Activated CD4-positive, alpha-beta T cell treated with anti-CD3 and anti-CD28 coated beads, Interleukin-2, amount 10 ng/mL, durations not matched to agents 7 days and 5 days (primary cell): ENCODE measurements around the gene EPB41L2. TPM values are rescaled to one million over a fixed set of nuclear protein-coding genes. Genes with fewer than 3 reads are reported as not detected.

Experiments used
- CTCF ChIA-PET: fragments of 350-600 bp; sonication (Branson Sonifier 250); formaldehyde crosslinking; loops from one replicate; lab custom pipeline; 2021; ENCODE audit warnings: antibody characterized with exemption; lab: Charles Lee
- POLR2A ChIA-PET: fragments of 350-600 bp; sonication (Branson Sonifier 250); formaldehyde crosslinking; loops from one replicate; lab custom pipeline; 2021; ENCODE audit warnings: antibody characterized with exemption; lab: Charles Lee
- DNase-seq: peaks from one replicate; pipeline ENCODE4 v3.0.0-alpha.2; 2020
- H3K27ac Mint-ChIP-seq: one replicate; pipeline ENCODE4 v1.8.0; 2021; ENCODE audit warnings: mild to moderate bottlenecking, moderate library complexity, mixed read lengths
- H3K27me3 Mint-ChIP-seq: one replicate; pipeline ENCODE4 v1.8.0; 2021; ENCODE audit warnings: mixed read lengths
- H3K36me3 Mint-ChIP-seq: one replicate; pipeline ENCODE4 v1.8.0; 2021; ENCODE audit warnings: low read depth, mixed read lengths
- H3K4me1 Mint-ChIP-seq: one replicate; pipeline ENCODE4 v1.8.0; 2021; ENCODE audit warnings: mixed read lengths
- H3K4me3 Mint-ChIP-seq: one replicate; pipeline ENCODE4 v1.8.0; 2021; ENCODE audit warnings: mild to moderate bottlenecking, moderate library complexity, mixed read lengths
- H3K9me3 Mint-ChIP-seq: one replicate; pipeline ENCODE4 v1.8.0; 2021; ENCODE audit warnings: mixed read lengths
- total RNA-seq, 2 experiments: library from RNA; stranded (reverse); gene quantifications; one replicate each; pipeline ENCODE4 v1.2.3, GENCODE V29; 2021

Gene EPB41L2
- total RNA-seq, 2 experiments from 2014 or later = 20.2 to 25.2 TPM

DNA sequence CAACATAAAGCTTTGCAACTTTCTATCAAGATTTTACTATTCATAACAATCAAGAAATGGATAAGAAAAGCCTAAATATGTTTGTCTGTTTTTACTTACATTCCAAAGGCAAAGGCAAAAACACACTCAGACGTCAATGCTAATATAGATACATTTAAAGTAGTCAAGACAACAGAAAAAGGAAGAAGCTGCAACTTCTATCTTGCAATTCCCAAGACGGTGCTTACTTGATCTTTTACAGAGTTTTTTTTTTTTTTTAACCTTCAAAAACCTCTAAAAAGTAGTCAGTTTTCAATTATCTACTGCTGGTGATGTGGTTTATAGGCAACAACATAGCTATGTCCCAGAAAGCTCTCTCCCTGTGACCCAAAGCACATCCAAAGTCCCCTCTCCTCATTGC is 58.1 kb downstream of the EPB41L2 start:
- Mint-ChIP-seq H3K27ac (no peak overlapping the region), H3K9me3 (peaks cover 26% of the 10 kb centered on the region), H3K4me1 (no peaks in the 10 kb centered on the region), H3K4me3 (no peak overlapping the region), H3K36me3 (peaks cover 8% of the 10 kb centered on the region), H3K27me3 (no peaks in the 10 kb centered on the region)
- CTCF ChIA-PET = interaction anchor here (0.6 to 1.3 kb wide), 2 partner anchors 9 to 606 kb away, joined by 5 to 6 read pairs; no protein-coding TSS in a partner anchor
- POLR2A ChIA-PET = no interaction called here
- no peak for DNase-seq

DNA sequence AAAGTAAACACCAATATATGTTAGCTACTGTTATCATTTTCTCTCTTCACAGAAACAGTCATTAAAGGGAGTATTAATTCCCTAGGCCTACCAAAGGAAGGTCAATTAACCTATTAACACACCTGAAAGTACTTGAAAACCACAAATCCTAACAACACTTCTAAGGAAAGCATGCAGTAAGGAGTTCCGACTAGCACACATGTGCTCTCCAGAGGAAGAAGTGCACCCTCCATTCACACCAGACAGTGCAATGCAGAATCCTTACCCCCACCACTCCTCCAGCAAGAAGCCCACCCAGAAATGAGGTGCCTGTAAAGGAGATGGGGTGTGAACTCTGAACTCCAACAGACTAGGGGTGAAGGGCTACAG is 58.7 kb downstream of the EPB41L2 start:
- Mint-ChIP-seq H3K4me1 (no peaks in the 10 kb centered on the region), H3K27ac (no peak overlapping the region), H3K36me3 (peaks cover 8% of the 10 kb centered on the region), H3K27me3 (no peaks in the 10 kb centered on the region), H3K4me3 (no peak overlapping the region), H3K9me3 (peaks cover 21% of the 10 kb centered on the region)
- CTCF ChIA-PET = interaction anchor here (0.6 to 1.3 kb wide), 2 partner anchors 10 to 607 kb away, joined by 5 to 6 read pairs; no protein-coding TSS in a partner anchor
- POLR2A ChIA-PET = no interaction called here
- no peak for DNase-seq

DNA sequence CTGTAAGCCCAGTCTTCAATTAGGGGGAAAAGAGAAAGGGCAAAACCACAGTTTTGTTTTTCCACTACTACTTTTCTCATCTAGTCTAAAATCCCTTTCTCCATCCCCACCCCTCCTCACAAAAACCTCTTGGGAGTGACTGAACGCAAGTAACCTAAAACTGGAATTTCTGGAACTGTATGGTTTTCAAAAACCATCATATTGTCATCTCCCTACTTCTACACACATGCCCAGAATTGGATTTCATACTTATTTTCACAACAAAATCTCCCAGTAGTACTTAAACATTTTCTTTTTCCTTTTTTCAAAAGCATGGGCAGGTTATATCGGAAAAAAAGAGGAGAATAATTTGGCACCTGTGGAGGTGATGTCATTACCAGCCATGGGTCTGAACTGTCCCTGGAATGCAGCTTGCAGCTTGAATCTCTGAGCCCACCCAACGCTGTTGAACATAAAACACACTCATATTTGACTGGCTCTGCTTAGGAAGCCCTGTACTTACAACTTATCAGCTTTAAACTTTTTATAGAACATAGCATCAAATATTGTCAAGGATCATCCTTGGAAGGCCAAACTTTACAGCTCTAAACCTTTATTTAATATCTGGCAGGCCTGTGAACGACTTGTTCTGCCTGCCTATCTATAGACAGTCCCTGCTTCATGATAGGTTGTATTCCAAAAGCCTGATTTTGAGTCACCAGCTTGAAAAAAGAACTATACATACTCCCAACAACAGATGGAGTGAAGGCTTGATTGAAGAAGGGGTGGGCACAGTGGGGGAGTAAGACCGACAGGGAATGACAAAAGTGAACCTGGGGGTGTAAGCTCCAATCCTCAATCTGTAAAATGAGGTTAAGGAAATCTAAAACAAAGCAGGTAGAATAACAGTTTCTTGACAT is 59.3 kb downstream of the EPB41L2 start:
- ChIA-PET CTCF (no interaction called here), POLR2A (no interaction called here)
- Mint-ChIP-seq H3K4me1 (no peaks in the 10 kb centered on the region), H3K27ac (no peak overlapping the region), H3K36me3 (peaks cover 8% of the 10 kb centered on the region), H3K4me3 (no peak overlapping the region), H3K9me3 (peaks cover 19% of the 10 kb centered on the region), H3K27me3 (no peaks in the 10 kb centered on the region)
- DNase-seq = no peak

DNA sequence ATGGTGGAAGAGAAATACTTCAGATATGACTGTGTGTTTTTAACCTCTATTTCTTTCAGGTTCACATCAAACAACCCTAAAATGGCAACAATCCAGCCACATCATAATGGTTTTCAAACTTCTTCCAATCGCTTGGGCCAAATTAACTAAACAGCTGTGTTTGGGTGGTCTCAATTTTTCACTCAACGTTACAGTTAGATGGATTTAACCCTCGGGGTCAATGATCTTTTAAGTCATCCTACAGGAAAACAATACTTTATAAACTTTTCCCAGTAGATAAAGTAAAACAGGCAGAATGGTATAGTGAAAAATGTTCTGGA is 60.4 kb downstream of the EPB41L2 start:
- CTCF ChIA-PET = no interaction called here
- Mint-ChIP-seq H3K27ac (no peak overlapping the region), H3K4me1 (no peaks in the 10 kb centered on the region), H3K9me3 (peaks cover 11% of the 10 kb centered on the region), H3K4me3 (no peak overlapping the region), H3K27me3 (no peaks in the 10 kb centered on the region), H3K36me3 (peaks cover 6% of the 10 kb centered on the region)
- POLR2A ChIA-PET = no interaction called here
- DNase-seq = no peak

DNA sequence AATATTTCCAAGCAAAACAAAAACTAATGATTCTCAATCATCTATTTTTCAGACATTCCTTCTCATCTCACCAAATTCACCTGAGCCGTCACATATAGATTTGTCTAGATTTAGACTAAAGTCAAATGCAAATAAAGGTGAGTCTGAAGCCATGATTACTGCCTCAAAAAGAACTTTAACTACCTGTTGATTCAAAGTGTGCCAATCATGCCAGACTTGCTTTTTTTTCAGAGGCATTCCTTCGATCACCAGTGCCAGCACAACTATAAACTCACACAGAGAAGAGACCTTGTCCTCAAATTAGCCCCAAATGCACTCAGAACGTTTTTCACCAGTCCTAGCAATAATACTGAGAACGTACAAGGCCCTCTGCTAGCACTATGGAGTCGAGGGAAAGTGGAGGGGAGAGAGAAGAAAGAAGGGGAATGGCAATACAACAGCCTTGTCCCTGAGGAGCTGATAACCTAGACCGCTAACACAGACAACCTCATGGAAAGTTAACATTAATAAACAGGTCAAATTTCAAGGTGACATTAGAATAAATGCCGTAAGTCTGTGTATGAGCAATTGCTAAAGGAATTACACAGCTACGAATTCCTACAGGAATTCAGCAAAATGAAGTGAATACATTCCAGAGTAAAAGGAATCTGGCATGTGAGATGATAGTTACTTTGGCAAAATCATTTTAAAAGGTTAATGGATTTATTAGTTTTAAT is 60.9 kb downstream of the EPB41L2 start:
- no peak for DNase-seq
- Mint-ChIP-seq H3K27me3 (no peaks in the 10 kb centered on the region), H3K9me3 (peaks cover 6% of the 10 kb centered on the region), H3K4me1 (no peaks in the 10 kb centered on the region), H3K4me3 (no peak overlapping the region), H3K27ac (no peak overlapping the region), H3K36me3 (peaks cover 1% of the 10 kb centered on the region)
- ChIA-PET POLR2A (no interaction called here), CTCF (no interaction called here)

DNA sequence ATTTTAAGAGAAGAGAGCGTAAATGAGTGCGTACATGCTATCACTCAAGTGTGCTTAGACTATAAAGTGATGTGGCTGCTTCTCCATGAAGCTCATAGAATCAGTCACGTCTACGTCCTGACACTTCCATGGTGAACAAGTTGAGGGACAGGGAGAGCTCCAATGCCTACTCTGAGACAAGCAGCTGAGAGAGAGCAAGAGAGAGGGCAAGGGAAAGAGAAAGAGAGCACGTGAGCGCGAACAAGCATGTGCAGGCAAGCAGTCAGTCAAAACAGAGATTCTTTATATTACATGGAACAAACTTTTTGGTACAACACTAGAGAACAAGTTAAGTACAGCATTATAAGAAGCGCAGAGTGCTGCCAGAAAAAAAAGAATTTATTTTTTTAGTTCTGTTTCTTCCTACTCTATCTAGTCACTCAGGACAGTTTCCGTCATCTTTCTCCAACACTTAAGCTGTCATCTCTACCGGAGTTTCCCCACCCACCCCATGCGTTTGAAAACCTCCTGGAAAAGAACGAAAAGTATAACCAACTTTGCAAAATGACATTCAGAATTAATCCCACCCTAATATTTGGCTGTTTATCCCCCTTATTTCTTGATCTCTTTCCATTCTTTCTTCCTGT is 61.8 kb downstream of the EPB41L2 start:
- Mint-ChIP-seq H3K4me3 (no peak overlapping the region), H3K4me1 (no peaks in the 10 kb centered on the region), H3K27ac (no peak overlapping the region), H3K36me3 (no peaks in the 10 kb centered on the region), H3K9me3 (no peaks in the 10 kb centered on the region), H3K27me3 (no peaks in the 10 kb centered on the region)
- CTCF ChIA-PET = no interaction called here
- DNase-seq = no peak
- POLR2A ChIA-PET = no interaction called here

DNA sequence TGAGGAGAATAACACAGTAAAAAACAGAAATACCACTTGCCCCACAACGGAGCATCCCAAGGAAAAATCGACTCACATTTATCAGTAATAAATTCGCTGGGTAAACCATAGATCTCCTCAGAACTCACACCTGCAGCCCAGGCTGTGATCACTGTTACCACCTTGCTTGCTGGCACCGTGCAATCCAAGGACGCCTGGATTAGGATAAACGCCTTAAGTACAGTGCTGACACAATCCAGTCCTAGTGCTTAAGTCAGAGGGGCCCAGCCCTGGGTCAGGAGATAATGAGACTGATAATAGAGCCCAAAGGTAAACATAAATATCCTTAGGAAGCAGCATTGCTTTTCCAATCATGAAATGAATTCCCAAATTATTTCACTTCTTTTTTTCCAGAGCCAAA is 62.5 kb downstream of the EPB41L2 start:
- DNase-seq = no peak
- Mint-ChIP-seq H3K27me3 (no peaks in the 10 kb centered on the region), H3K36me3 (no peaks in the 10 kb centered on the region), H3K4me1 (no peaks in the 10 kb centered on the region), H3K4me3 (no peak overlapping the region), H3K27ac (no peak overlapping the region), H3K9me3 (peaks cover 2% of the 10 kb centered on the region)
- POLR2A ChIA-PET = no interaction called here
- CTCF ChIA-PET = no interaction called here

DNA sequence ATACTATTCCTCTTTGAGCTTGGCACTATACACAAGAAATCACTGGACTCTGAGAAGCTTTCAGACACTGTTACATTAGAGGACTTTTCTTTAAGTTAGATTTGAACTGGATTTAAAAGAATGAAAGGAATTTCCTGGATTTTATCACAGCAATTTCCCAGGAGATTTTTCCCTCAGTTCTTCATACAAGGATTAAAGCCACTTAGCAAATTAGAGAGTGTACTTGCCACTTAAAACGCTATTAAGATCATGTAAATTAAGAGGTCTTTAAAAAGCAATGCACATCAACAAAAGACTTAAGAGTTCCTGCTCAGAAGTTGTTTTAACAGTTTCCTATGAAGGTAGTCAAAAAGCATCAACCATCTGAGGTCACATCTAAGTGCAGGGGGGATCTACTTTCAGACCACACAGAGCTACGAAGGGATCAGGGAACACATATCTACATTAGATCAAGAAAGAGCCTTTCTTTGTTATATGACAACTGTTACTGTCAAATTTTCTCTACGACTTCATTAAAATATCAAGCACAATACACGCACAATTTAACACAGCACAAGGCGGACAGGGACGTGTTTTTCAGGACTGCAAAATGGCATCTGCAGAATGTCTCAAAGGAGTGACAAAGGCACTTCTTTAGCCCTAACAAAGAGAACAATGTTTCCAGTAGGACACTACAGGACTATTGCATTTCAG is 65.8 kb downstream of the EPB41L2 start:
- CTCF ChIA-PET = no interaction called here
- no peak for DNase-seq
- Mint-ChIP-seq H3K27me3 (no peaks in the 10 kb centered on the region), H3K4me3 (no peak overlapping the region), H3K4me1 (no peaks in the 10 kb centered on the region), H3K36me3 (no peaks in the 10 kb centered on the region), H3K27ac (no peak overlapping the region), H3K9me3 (peaks cover 2% of the 10 kb centered on the region)
- POLR2A ChIA-PET = interaction anchor here (0.6 kb wide), 1 partner anchor 206 kb away, joined by 4 read pairs; no protein-coding TSS in a partner anchor

DNA sequence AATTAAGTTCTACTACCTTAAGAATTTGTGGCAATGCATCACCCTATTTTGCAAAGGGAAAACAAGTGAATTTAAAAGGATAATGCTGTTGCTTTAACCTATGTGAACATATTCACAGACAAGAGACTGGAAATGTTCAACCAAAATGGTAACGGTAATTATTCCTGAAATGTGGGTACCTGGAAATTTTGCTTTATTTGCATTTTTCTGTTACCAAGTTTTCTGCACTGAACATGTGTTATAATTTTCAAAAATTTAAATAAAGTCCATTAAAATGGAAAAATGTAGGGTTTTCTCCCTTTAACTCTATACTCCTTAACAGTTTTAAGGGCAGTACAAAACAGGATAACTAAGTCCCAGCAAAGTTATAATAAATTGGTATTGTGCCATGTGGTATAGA is 66.4 kb downstream of the EPB41L2 start:
- no peak overlapping the region for H3K4me3 Mint-ChIP-seq
- ChIA-PET CTCF (interaction anchor here (0.6 kb wide), 1 partner anchor 1107 kb away, joined by 4 read pairs; no protein-coding TSS in a partner anchor), POLR2A (interaction anchor here (0.6 kb wide), 1 partner anchor 206 kb away, joined by 4 read pairs; no protein-coding TSS in a partner anchor)
- no peaks in the 10 kb centered on the region for H3K36me3 Mint-ChIP-seq
- no peak for DNase-seq
- H3K27me3 Mint-ChIP-seq = no peaks in the 10 kb centered on the region
- H3K4me1 Mint-ChIP-seq = no peaks in the 10 kb centered on the region
- H3K27ac Mint-ChIP-seq = no peak overlapping the region
- peaks cover 2% of the 10 kb centered on the region for H3K9me3 Mint-ChIP-seq

DNA sequence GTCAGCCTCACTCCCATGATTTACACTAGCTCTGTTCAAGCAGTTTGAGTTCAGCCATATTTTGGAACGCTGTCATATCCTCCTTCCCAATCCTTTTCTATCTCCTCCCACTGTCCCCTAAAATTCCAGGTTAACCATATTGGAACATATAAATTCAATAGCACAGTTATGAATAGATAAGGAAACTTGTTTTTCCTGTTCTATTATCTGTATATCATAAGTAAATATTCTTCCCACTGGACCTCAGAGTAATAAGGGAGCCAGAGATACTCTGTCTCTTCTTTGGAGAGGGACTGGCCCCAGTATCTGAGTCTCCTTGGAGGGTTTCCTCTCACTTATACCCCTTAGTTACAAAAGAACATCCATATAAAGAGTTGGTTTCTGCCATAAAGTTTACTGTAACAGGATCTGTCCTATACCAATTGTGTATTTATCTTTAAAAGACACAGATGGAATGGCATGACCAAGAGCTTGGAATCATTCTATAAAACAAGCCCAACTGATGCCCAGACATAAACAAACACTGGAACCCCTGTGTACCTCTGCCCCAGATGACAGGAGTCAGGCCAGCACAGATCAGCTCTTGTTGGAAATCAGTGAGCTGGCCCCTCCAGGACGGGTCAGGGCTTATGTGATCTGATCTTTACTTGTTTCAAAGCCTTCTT is 67.1 kb downstream of the EPB41L2 start:
- Mint-ChIP-seq H3K9me3 (peaks cover 2% of the 10 kb centered on the region), H3K27ac (no peak overlapping the region), H3K36me3 (no peaks in the 10 kb centered on the region), H3K4me1 (no peaks in the 10 kb centered on the region), H3K27me3 (no peaks in the 10 kb centered on the region), H3K4me3 (no peak overlapping the region)
- DNase-seq = no peak
- POLR2A ChIA-PET = no interaction called here
- CTCF ChIA-PET = interaction anchor here (0.6 kb wide), 1 partner anchor 1108 kb away, joined by 4 read pairs; no protein-coding TSS in a partner anchor

DNA sequence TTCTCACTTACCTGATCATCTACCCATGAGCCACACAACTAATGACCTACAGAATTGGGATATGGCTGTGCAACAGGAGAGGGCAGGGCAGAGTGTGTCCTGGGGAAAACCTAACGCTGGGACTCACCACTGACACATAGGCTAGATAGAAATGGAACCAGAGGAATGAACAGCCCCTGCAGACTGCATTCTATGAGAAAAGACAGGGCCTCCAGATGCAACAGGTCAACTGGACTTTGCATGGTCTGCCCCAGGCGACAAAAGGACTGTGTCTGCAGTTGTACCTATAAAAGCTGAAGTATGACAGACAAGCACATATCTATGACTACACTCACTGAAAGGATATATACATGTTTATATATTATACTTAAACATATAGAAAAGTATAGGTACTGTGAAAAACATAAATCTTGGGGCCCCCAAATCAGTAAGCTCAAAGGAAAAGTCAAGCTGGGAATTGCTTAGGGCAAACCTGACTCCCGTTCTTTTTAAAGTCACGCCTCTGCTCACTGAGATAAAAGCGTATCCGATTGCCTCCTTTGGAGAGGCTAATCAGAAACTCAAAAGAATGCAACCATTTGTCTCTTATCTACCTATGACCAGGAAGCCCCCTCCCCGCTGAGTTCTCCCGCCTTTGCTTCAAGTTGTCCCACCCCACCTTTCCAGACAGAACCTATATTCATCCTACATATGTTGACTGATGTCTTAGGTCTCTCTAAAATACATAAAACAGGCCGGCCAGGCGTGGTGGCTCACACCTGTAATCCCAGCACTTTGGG is 68.5 kb downstream of the EPB41L2 start:
- Mint-ChIP-seq H3K9me3 (peaks cover 2% of the 10 kb centered on the region), H3K4me3 (no peak overlapping the region), H3K27ac (no peak overlapping the region), H3K4me1 (no peaks in the 10 kb centered on the region), H3K27me3 (no peaks in the 10 kb centered on the region), H3K36me3 (no peaks in the 10 kb centered on the region)
- no peak for DNase-seq
- ChIA-PET POLR2A (no interaction called here), CTCF (no interaction called here)
